Islet precursor cell (in vitro differentiated cells): Measurements from ENCODE around the gene PAAF1.

Experiments used
- DNase-seq: peaks from one replicate; pipeline ENCODE4 v3.0.0-alpha.2; 2018

PAAF1 gene

DNA sequence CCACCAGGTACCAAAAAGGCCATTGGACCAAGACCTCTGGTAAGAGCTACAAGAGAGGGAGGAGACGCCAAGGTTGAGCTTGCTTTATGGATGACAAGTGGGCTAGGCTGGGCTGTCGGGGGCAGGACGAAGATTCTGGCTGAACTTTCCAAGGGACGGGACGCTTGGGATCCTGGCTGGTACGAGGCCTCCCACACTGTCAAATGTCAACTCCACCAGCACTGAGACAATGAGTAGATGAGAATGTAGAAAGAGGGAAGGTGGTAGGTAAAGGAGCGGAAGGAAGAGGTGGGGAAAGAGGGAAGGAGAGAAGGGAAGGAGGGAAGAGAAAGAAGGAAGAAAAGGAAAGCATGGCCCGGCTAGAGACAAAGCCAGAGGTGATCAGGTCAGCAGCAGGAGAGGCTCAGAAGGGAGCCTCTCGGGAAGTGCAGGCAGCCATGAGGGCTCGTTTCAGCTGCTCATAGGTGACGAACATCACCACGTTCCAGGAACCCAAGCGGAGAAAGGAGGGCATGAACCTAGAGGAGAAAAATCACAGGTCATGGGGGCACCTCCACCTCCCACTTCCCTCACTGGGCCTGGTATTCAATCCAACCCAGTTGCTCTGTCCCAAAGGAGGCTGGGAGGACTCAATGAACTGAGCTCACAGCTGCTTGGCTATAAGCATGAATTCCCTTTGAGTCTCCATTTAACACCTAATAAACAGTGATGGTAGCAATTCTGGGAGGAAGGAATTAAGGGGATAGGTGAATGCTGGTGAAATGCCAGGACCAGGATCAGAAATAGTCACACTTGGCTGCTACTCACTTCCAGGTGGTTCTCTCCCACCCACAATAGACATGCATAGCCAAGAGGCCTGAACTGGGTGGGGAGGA is 98.0 kb downstream of the PAAF1 start:
- DNase-seq, result no peak

DNA sequence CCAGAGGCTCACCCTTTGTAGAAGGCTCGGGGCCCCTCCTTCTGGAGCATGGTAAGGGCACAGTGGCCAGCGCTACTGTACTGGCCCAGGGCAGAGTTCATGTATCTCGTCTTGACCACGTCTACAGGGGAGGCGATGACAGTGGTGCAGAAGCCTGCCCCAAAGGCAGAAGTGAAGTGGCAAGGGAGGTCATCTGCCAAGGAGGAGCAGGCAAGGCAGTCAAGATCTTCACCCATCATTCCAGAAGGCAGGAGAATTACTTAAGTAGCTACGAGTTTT is 98.6 kb downstream of the PAAF1 start:
- DNase-seq, result no peak

DNA sequence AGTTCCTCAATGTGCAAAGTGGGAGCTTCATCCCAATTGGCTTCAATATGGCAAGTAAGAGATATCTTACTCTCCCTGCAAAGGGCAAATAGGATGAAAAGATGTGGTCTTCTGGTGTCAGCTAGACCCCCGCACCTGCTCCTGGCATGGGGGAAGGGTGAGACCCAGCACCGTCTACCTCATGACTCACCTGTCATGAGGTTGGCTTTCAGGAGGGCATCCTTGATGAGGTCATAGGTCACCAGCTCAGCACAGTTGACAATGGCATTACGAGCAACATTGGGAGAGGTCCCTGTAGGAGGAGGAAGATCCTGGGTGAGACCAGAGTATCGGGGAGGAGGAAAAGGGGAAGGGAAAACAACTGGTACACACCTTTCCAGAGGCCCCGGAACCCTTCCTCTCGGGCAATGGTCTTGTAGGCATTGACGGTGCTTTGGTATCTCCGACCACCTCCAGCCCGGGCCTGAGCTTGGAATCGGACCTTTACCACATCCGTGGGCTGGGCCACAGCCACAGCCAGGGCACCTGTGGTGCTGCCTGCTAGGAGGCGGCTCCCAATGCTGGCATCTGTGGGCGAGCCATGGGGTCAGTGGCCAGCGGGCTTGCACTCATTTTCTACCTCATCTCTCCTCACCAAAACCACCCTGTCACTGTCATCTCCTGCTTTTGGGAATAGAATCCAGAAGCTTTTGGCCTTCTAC is 99.8 kb downstream of the PAAF1 start:
- DNase-seq, result peak; percentile 45

DNA sequence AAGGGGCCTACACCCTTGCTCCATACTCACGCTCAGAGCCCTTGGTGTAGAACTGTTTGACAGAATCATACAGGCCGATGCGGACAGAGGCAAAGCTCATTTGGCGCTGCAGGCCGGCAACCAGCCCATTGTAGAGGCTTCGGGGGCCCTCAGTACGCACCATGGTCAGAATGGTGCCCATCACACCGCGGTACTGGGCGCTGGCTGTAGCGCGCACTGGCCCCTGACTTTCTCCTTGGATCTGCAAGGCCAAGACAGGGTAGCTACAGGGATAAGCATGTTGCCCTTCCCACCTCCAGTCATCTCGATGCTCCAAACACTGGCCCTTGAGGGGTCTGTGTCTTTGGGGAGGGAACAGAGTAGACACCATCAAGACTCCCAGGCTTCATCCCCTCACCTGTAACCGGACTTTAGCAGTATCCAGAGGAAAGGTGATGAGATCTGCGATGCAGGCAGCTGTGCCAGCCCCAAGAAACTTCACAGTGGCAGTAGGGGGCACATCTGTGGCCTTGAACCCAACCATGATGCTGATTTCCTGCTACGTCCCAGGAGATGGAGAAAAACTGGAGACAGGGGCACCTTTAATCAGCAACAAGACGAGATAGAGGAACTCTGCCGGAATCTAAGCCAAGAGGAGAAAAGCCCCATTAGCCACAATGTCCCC is 101.2 kb downstream of the PAAF1 start:
- no peak for DNase-seq

DNA sequence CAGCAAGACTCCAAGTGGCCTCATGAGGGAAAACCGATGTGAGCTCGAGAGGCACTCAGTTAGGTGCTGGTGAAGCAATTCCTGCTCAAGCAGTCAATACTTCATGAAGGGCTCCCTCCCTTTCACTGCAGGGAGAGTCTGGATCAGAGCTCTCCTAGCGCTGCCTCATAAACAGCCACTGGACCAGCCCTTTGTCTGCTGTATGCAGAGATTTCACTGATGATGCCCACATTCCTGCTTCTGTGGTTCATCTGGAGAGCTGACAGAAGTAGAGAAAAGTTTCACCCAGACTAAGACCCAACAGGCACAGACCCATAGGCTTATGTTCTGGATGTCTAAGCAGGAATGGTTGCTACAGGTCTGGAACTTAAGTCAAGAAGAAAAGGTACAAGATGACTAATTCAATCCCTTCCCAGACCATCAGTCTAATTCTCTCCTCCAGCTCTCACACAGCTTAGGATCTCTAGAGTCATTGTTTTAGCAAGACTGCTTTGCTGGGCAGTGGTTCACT is 101.8 kb downstream of the PAAF1 start:
- DNase-seq, result no peak

DNA sequence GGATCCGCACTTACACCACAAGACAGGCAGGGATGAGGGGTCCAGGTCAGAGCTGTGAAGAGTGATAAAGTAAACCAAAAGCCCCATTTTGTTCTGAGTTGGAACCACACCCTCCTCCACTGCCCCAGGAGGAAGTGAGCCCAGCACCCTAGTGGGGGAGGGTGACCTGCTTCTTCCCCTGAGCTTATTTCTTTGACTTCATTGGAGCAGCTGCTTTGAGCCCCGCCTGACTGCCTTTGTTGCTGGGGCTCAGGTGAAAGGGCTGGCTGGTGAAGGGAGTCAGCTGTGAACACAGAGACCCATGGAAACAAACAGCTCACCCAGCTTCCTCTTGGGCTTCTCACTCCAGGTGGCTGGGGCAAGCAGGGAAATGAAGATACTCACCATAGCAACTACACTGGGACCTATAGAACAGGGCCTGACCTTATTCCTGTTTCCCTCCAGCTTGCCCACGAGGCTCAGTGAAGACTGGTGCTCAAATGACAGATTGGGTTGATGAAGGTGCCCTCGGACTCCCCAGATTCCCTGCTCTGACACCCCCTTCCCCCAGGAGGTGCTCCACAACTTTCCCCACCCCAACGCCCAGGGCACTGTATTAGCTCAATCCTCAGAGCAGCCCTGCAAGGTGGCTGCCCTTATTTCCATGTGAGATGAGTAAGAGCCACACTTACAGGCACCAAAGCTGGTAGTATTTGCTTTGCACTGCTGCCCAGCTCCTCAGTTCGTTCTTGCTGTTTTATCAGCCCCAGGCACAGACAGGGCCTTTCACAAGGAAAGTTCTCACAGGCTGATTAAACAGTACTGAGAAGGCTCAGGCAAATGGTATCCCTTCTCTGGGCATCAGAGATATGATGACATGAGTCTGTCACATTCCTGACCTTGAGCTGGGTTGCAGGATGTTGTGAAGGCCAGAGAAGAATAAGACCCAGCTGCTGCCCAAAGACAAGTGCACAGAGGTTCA is 103.5 kb downstream of the PAAF1 start:
- DNase-seq, result peak; percentile 53
